ENCODE measurements around the gene SWT1. TPM values are rescaled to one million over a fixed set of nuclear protein-coding genes. Genes with fewer than 3 reads are reported as not detected.

SWT1 gene
- total and polyA plus RNA-seq, 3 experiments from 2014 or later: 2.3 to 2.7 (median 2.7) TPM

DNA sequence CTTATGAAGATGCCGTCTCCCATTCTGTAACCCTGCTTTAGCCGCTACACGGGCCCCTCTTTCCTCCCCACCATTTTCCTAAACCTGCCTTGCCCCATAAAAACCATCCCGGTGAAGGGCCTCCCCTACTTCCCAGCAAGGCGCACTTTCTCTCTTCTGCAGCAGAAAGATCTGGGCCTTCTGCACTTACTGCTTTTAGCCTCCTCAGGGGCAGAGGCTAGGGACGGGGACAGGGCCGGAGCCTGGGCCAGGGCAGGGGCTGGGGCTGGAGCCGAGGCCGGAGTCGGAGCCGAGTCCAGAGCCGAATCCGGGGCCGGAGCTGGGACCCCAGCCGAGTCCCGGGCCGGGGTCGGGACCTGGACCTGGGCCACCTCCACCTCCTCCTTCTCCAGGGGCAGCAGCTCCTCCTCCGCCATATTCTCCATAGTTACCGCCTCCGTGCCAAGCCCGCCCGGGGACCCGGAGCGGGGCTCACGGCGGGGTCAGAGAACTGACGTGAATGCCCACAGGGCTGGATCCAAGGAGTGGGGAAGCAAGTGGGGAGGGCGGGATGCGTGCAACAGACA lies 596 bp upstream of the SWT1 start:
- H3K36me3 Mint-ChIP-seq: peaks cover 0 to 24% (median 4%) of the 10 kb centered on the region in 3 donors
- H3K27ac Mint-ChIP-seq: peak overlapping the region; percentile 93 to 100 (median 99)
- H3K4me1 ChIP-seq (ENCODE audit: insufficient read depth, low read length): peaks cover 14% of the 10 kb centered on the region
- H3K4me3 ChIP-seq (ENCODE audit: low read length): peak overlapping the region; percentile 90
- no peaks in the 10 kb centered on the region for H3K9me3 Mint-ChIP-seq
- no peaks in the 10 kb centered on the region for H3K9me3 ChIP-seq (ENCODE audit: low read length)
- DNase-seq: no peak
- no peaks in the 10 kb centered on the region for H3K36me3 ChIP-seq (ENCODE audit: insufficient read depth, low read length)
- H3K4me1 Mint-ChIP-seq: peaks cover 42 to 49% (median 47%) of the 10 kb centered on the region in 3 donors
- ChIA-PET POLR2A (interaction anchor here (0.5 to 2.7 kb wide), 6 partner anchors 13 to 1218 kb away, joined by 3 to 23 read pairs (median 6); partner anchors contain the start of genes EDEM3, IVNS1ABP and TPR), CTCF (interaction anchor here (1.3 to 1.4 kb wide), 2 partner anchors 14 to 159 kb away, joined by 3 to 7 read pairs; no protein-coding TSS in a partner anchor)
- H3K27me3 Mint-ChIP-seq: no peaks in the 10 kb centered on the region
- peak overlapping the region; percentile 96 to 99 (median 99) for H3K4me3 Mint-ChIP-seq
- H3K27ac ChIP-seq (ENCODE audit: low read depth, low read length): peak overlapping the region; percentile 98
- no peaks in the 10 kb centered on the region for H3K27me3 ChIP-seq (ENCODE audit: insufficient read depth, low read length, poor library complexity, severe bottlenecking)

DNA sequence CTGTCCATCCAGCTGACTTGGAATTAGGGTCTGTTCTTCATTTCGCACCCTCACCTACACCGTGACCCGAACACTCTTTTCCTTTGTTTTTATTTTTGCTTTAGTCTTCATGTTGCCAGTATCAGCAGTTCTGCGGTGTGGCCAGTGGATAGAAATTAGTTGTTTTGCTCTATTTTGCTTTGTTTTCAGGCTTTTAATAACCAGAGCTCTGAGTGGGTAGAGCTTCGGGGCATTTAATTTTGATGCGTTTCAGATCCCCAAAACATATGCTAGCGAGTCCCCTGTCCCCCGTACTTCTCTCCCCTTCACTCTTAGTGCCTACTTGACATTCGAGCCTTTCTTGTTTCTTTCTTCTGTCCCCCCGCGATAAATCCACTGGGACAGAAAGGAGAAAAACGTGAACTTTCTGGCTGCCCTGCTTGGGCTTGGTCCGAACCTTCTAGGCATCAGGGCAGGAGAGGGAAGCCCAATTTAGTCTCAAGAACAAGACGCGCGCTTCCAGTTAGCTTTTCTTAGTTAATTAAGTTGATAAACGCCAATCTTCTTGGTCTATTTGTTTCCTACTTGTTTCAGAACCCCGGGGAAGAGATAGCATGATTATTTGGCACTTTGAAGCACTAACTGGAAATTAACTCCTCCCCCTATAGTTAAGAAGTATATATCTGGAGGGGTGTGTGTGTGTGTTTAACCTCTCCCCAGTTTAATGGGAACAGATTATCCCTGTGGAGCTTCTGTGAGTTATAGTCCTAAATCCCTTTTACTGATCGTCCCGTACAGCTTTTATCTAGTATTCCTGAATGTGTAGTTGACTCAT lies 839 bp downstream of the SWT1 start:
- Mint-ChIP-seq H3K27me3 (no peaks in the 10 kb centered on the region), H3K4me1 (peaks cover 34 to 41% (median 39%) of the 10 kb centered on the region in 3 donors), H3K27ac (peak overlapping the region; percentile 93 to 100 (median 99)), H3K4me3 (peak overlapping the region; percentile 96 to 99 (median 99)), H3K9me3 (no peaks in the 10 kb centered on the region), H3K36me3 (peaks cover 0 to 28% (median 1%) of the 10 kb centered on the region in 3 donors)
- peak in 2 of 5 donors; percentile 1 to 14 for DNase-seq
- H3K4me1 ChIP-seq (ENCODE audit: insufficient read depth, low read length): peaks cover 14% of the 10 kb centered on the region
- no peaks in the 10 kb centered on the region for H3K27me3 ChIP-seq (ENCODE audit: insufficient read depth, low read length, poor library complexity, severe bottlenecking)
- CTCF ChIA-PET: interaction anchor here (1.0 to 2.3 kb wide), 4 partner anchors 11 to 176 kb away, joined by 3 to 17 read pairs (median 4); partner anchors contain the start of gene IVNS1ABP
- H3K27ac ChIP-seq (ENCODE audit: low read depth, low read length): peak overlapping the region; percentile 98
- H3K36me3 ChIP-seq (ENCODE audit: insufficient read depth, low read length): no peaks in the 10 kb centered on the region
- POLR2A ChIA-PET: interaction anchor here (0.6 to 2.7 kb wide), 6 partner anchors 114 to 1217 kb away, joined by 3 to 23 read pairs (median 5); partner anchors contain the start of genes EDEM3, IVNS1ABP and TPR
- peak overlapping the region; percentile 90 for H3K4me3 ChIP-seq (ENCODE audit: low read length)
- no peaks in the 10 kb centered on the region for H3K9me3 ChIP-seq (ENCODE audit: low read length)

DNA sequence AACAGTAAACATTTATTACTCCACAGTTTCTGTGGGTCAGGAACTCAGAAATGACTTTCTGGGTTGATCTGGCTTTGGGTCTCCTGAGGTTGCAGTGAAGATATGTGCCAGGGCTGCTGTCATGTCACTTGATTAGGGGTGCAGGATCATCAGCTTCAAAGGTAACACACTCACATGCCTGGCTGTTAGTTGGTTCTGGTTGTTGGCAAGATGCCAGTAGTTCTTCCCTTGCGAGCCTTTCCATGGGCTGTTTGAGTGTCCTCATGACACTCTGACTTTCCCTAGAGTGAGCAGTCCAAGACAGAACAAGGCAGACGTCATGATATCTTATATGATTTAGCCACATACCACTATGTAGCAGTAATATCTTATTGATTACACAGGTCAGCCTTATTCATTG lies 1.8 kb downstream of the SWT1 start:
- POLR2A ChIA-PET: interaction anchor here (0.6 to 0.8 kb wide), 2 partner anchors 11 to 158 kb away, joined by 3 to 4 read pairs; partner anchors contain the start of gene IVNS1ABP
- no peaks in the 10 kb centered on the region for H3K9me3 ChIP-seq (ENCODE audit: low read length)
- CTCF ChIA-PET: interaction anchor here (1.6 to 2.3 kb wide), 2 partner anchors 10 to 159 kb away, joined by 4 to 17 read pairs; partner anchors contain the start of gene IVNS1ABP
- Mint-ChIP-seq H3K27ac (peak overlapping the region in 2 of 8 donors; percentile 10 to 68), H3K9me3 (no peaks in the 10 kb centered on the region), H3K4me1 (peaks cover 28 to 33% (median 31%) of the 10 kb centered on the region in 3 donors), H3K36me3 (peaks cover 0 to 33% (median 3%) of the 10 kb centered on the region in 3 donors), H3K4me3 (peak overlapping the region in 6 of 7 donors; percentile 49 to 99 (median 68)), H3K27me3 (no peaks in the 10 kb centered on the region)
- H3K4me3 ChIP-seq (ENCODE audit: low read length): no peak overlapping the region
- peaks cover 14% of the 10 kb centered on the region for H3K4me1 ChIP-seq (ENCODE audit: insufficient read depth, low read length)
- H3K27me3 ChIP-seq (ENCODE audit: insufficient read depth, low read length, poor library complexity, severe bottlenecking): no peaks in the 10 kb centered on the region
- no peak overlapping the region for H3K27ac ChIP-seq (ENCODE audit: low read depth, low read length)
- no peak for DNase-seq
- no peaks in the 10 kb centered on the region for H3K36me3 ChIP-seq (ENCODE audit: insufficient read depth, low read length)

DNA sequence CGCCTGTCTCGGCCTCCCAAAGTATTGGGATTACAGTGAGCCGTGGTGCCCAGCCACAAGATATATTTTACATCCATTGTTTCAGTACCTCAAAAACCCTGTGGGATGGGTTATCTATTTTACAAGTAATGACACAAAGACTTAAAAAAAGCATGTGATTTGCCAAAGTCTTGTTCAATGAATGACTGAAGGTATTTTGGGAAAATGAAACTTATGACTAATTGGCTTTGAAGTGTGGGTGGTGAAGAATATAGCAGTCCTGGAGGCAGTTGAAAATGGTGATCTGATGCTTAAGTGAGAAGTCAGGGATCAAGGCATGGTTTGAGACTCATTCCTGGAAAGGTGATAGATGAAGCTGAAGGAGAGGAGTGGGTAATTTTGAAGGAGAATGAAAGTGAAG lies 3.0 kb downstream of the SWT1 start:
- Mint-ChIP-seq H3K36me3 (peaks cover 0 to 45% (median 6%) of the 10 kb centered on the region in 3 donors), H3K27me3 (no peaks in the 10 kb centered on the region), H3K4me3 (no peak overlapping the region), H3K4me1 (peaks cover 23 to 25% (median 24%) of the 10 kb centered on the region in 3 donors), H3K27ac (peak overlapping the region in 1 of 8 donors; percentile 67), H3K9me3 (no peaks in the 10 kb centered on the region)
- H3K4me1 ChIP-seq (ENCODE audit: insufficient read depth, low read length): peaks cover 14% of the 10 kb centered on the region
- H3K27me3 ChIP-seq (ENCODE audit: insufficient read depth, low read length, poor library complexity, severe bottlenecking): no peaks in the 10 kb centered on the region
- no peak overlapping the region for H3K4me3 ChIP-seq (ENCODE audit: low read length)
- ChIA-PET POLR2A (no interaction called here), CTCF (interaction anchor here (1.7 kb wide), 1 partner anchor 10 kb away, joined by 9 read pairs; no protein-coding TSS in a partner anchor)
- H3K27ac ChIP-seq (ENCODE audit: low read depth, low read length): no peak overlapping the region
- no peaks in the 10 kb centered on the region for H3K9me3 ChIP-seq (ENCODE audit: low read length)
- no peak for DNase-seq
- H3K36me3 ChIP-seq (ENCODE audit: insufficient read depth, low read length): no peaks in the 10 kb centered on the region

DNA sequence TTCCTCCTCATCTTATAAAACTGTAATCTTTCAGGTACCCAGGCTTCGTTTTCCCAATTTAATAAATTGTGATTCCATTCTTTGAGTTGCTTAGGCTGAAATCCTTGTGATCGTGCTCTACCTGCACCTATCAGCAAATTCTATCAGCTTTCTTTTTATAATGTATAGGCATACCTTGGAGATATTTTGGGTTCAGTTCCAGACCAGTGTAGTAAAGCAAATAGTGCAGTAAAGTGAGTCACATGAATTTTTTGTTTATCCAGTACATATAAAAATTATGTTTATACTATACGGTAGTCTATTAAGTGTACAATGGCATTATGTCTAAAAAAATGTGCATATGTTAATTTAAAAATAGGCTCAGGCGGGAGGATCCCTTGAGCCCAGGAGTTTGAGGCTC lies 5.5 kb downstream of the SWT1 start:
- Mint-ChIP-seq H3K4me1 (peaks cover 9 to 11% (median 10%) of the 10 kb centered on the region in 3 donors), H3K4me3 (no peak overlapping the region), H3K9me3 (no peaks in the 10 kb centered on the region), H3K36me3 (peaks cover 5 to 49% (median 9%) of the 10 kb centered on the region in 3 donors), H3K27me3 (no peaks in the 10 kb centered on the region), H3K27ac (no peak overlapping the region)
- Histone ChIP-seq H3K36me3 (ENCODE audit: insufficient read depth, low read length) (no peaks in the 10 kb centered on the region), H3K9me3 (ENCODE audit: low read length) (no peaks in the 10 kb centered on the region), H3K27me3 (ENCODE audit: insufficient read depth, low read length, poor library complexity, severe bottlenecking) (no peaks in the 10 kb centered on the region), H3K27ac (ENCODE audit: low read depth, low read length) (no peak overlapping the region), H3K4me1 (ENCODE audit: insufficient read depth, low read length) (peaks cover 8% of the 10 kb centered on the region), H3K4me3 (ENCODE audit: low read length) (no peak overlapping the region)
- ChIA-PET CTCF (interaction anchor here (1.3 kb wide), 1 partner anchor 8 kb away, joined by 4 read pairs; no protein-coding TSS in a partner anchor), POLR2A (no interaction called here)
- no peak for DNase-seq

DNA sequence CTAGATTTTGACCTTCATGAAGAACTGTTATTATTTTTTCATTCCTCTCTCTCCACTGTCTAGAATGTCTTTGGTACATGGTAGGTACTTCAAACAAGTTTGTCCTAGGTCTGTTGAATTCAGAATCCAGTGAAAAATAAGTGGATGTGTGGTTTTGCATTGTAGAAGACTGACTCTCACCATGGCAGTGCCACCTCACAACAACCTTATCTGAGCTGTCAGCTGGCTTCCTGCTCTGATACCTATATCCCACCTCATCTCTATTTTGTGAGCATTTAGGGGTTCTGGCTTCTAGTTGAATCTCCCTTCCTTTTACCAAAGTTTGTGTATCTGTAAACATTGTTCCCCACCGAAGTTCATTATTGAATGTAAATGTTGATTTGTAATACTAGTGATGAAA lies 9.1 kb downstream of the SWT1 start:
- ChIA-PET CTCF (no interaction called here), POLR2A (no interaction called here)
- H3K27me3 Mint-ChIP-seq: no peaks in the 10 kb centered on the region
- no peaks in the 10 kb centered on the region for H3K9me3 ChIP-seq (ENCODE audit: low read length)
- no peaks in the 10 kb centered on the region for H3K9me3 Mint-ChIP-seq
- H3K36me3 ChIP-seq (ENCODE audit: insufficient read depth, low read length): no peaks in the 10 kb centered on the region
- H3K27ac Mint-ChIP-seq: peak overlapping the region in 2 of 8 donors; percentile 10 to 29
- H3K36me3 Mint-ChIP-seq: peaks cover 5 to 54% (median 14%) of the 10 kb centered on the region in 3 donors
- H3K27me3 ChIP-seq (ENCODE audit: insufficient read depth, low read length, poor library complexity, severe bottlenecking): no peaks in the 10 kb centered on the region
- no peak overlapping the region for H3K4me3 ChIP-seq (ENCODE audit: low read length)
- no peaks in the 10 kb centered on the region for H3K4me1 ChIP-seq (ENCODE audit: insufficient read depth, low read length)
- no peak overlapping the region for H3K27ac ChIP-seq (ENCODE audit: low read depth, low read length)
- H3K4me3 Mint-ChIP-seq: no peak overlapping the region
- DNase-seq: no peak
- H3K4me1 Mint-ChIP-seq: peaks cover 4 to 5% (median 4%) of the 10 kb centered on the region in 3 donors

DNA sequence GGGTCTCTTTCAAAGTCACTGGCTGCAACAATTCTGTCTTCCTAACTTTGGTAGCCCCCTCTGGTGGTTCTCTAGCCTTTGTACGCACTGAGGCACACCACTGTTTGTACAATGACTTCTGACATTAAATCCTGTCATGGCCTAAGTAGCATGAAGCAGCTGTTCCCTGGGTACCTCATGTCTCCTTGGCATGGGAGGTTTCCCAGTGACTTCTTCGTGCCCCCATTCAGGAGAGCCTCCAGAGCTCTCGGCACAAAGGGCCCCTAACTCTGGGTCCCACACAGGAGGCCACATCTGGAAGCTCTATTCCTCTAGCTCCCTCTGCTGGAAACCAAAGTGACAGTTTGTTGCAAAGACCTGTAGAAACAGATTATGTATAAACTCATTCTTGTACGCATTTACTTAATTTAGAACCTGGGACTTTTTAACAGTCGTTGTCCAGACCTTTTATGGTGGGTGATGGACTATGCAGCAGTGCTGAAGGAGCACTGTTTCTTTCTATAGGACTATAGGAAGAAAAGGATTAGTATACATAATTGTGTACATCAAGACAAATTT lies 13.4 kb downstream of the SWT1 start:
- Histone ChIP-seq H3K4me1 (ENCODE audit: insufficient read depth, low read length) (no peaks in the 10 kb centered on the region), H3K27ac (ENCODE audit: low read depth, low read length) (no peak overlapping the region), H3K27me3 (ENCODE audit: insufficient read depth, low read length, poor library complexity, severe bottlenecking) (no peaks in the 10 kb centered on the region), H3K36me3 (ENCODE audit: insufficient read depth, low read length) (no peaks in the 10 kb centered on the region), H3K4me3 (ENCODE audit: low read length) (no peak overlapping the region), H3K9me3 (ENCODE audit: low read length) (no peaks in the 10 kb centered on the region)
- H3K4me1 Mint-ChIP-seq: peaks cover 4 to 5% (median 4%) of the 10 kb centered on the region in 3 donors
- H3K4me3 Mint-ChIP-seq: peak overlapping the region in 2 of 7 donors; percentile 44 to 60
- peak overlapping the region in 5 of 8 donors; percentile 30 to 91 (median 51) for H3K27ac Mint-ChIP-seq
- ChIA-PET POLR2A (interaction anchor here (0.6 kb wide), 1 partner anchor 12 kb away, joined by 4 read pairs; no protein-coding TSS in a partner anchor), CTCF (interaction anchor here (0.9 to 3.6 kb wide), 17 partner anchors 9 to 510 kb away, joined by 3 to 17 read pairs (median 4); partner anchors contain the start of genes SWT1 and TRMT1L)
- DNase-seq: peak in 3 of 5 donors; percentile 47 to 69 (median 52)
- H3K27me3 Mint-ChIP-seq: no peaks in the 10 kb centered on the region
- peaks cover 10 to 35% (median 17%) of the 10 kb centered on the region in 3 donors for H3K36me3 Mint-ChIP-seq
- no peaks in the 10 kb centered on the region for H3K9me3 Mint-ChIP-seq

Measured in CD8-positive, alpha-beta memory T cell (primary cell).